Camera-type eye (tissue), 1 donor: Measurements from ENCODE around the gene ZNF483. TPM values are rescaled to one million over a fixed set of nuclear protein-coding genes. Genes with fewer than 3 reads are reported as not detected.

Experiments
- total RNA-seq: library from RNA; depleted of rRNA; stranded (reverse); fragments of >200 nt; gene quantifications from one replicate; pipeline ENCODE4 v1.2.3, GENCODE V29; 2014

Gene ZNF483
- total RNA-seq = 52.1 TPM

DNA sequence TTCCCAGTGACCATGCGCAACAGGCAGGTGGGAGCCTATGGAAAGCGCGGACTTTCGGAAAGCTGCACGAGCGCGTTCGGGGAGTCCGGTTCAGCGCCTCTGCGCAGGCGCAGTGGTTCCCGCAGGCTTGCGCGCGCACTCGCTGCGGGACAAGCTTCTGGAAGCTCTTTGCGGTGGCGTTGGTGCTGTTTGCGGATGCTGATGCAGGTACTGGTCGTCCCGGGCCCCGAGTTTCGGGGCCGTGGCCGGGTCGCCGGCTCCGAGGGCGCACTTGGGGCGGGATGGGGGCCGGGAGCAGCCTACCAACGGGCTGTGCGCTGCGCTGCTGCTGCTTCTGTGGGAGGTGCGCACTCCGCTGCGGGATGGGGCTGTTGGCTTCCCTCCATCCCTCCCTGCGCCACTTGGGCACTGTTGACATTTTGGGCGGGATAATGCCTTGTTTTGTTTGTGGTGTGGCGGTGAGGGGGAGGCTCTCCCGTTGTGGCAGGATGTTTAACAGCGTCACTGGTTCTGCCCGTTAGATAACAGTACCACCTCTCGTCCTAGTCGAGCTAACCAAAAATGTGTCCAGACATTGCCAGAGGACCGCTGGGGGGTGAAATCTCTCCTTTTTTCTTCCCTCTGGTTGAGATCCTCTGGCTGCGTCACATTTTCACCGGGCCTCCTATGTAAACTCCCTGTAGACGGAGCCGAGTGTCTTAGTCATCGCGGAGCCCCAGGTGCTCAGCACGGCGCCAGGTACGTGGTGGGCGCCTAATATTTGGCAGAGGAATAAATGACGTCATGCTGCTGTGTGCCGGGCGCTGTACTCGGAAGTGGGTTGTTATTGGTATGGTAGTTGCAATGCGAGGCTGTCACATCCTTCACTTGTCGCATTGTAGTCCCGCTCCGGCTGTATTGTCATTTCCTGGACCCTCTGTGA lies at the start of gene ZNF483:
TSS of gene ZNF483 (plus strand) at position 124 of the 922 bp plus-strand sequence. CDS start 2,217 bp downstream, outside the sequence.

DNA sequence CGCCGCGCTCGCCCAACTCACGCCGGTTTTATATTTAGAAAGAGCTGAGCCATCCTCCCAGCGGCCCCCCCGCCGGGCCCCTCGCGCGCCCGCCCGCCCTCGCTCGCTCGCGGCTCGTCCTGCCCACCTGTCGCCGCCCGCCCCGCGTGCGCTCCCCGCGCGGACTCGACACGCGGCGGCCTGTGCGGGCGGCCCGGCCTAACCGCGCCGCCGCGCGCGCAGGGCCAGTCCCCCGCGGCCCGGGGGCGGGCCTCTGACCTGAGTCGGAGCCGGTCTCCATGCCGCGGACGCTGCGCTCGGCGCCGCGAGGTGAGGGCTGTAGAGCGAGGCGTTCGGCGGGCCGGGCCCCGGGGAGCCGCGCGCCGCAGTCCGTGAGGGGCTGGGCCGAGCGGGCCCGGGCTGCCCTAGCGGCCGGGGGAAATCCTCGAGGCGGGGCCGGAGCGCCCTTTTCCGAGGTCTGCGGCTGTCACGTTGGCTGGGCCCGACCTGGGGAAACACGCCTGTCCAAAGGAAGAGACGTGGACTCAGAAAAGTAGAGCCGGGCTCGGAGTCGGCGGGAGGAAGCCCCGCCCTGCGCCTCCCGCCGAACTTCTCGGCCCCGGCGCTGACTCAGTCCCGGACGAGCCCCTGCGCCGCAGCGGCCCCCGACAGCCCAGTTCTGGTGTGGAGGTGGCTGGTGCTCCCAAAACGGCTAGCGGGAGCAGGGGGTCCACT lies 41.0 kb upstream of the ZNF483 start, which contains the start of gene ECPAS:
TSS of gene ECPAS (minus strand) at position 526 of the 714 bp plus-strand sequence. CDS start 11,465 bp downstream, outside the sequence.

DNA sequence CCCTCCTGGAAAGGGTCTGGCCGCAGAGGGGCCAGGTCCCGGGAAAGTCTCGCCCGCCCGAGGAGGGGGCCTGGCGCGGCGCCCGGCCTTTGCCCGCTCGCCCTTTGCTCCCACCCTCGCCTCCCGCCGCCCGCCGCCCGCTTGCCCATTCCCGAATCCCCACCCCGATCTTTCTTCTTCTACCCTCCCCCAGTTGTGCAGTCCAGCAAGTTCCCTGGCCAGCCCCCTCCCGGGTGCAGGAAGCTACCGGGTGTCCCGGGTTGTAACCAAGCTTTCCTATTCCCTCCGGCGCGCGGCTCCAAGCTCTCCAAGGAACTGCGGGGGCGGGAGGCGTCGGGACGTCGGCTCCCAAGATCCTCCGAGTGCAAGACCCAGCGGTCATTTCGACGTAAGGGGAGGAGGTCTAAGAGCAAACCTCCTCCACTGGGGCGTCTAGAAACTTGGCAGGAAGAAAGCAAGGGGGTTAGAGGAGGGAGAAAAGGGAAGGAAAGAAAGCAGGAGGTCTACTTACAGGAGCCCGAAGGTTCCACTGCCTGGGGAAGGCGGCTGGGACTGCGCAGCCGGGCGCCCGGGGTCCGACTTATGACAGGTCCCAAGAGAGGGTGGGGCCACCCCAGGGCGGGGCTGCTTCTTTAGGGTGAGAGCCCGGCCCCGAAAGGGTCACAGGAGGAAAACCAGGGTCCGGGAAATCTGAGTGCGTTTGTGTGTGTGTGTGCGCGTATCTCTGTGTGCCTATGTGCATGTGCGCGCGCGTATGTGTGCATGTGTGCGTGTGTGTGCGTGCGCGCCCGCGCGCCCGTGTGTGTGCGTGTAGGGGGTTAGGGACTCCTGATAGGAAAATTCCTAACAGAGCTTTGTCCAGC lies 74.3 kb downstream of the ZNF483 start, which contains the start of gene PTGR1:
TSS of gene PTGR1 (minus strand) at position 556 of the 863 bp plus-strand sequence. CDS start 2,225 bp downstream, outside the sequence.

Other genes starting within 250 kb of the ZNF483 start
- not detected for gene OR2K2, start 195.0 kb upstream of the ZNF483 start, total RNA-seq
- gene ECPAS, start 40.8 kb upstream of the ZNF483 start, total RNA-seq = 83.8 TPM
- 44.8 TPM for gene PTGR1, start 74.5 kb downstream of the ZNF483 start, total RNA-seq
- gene DNAJC25, start 106.2 kb downstream of the ZNF483 start, total RNA-seq = 11.8 TPM
- 49.9 TPM for gene GNG10, start 136.4 kb downstream of the ZNF483 start, total RNA-seq